NCI-H2107 (cell line): ENCODE measurements around the gene SUN2.

Experiments used
- DNase-seq: peaks from one replicate; lab custom pipeline; 2025; lab: John Stamatoyannopoulos, UW

Gene SUN2

GRCh38 chr22:38777087-38777671 is 21.4 kb upstream of the SUN2 start:
- no peak for DNase-seq

GRCh38 chr22:38776086-38776485 is 20.3 kb upstream of the SUN2 start:
- no peak for DNase-seq

- no peak for DNase-seq
Measured at GRCh38 chr22:38775656-38776055, 19.9 kb upstream of the SUN2 start.

- no peak for DNase-seq
Measured at GRCh38 chr22:38774496-38775166, 18.8 kb upstream of the SUN2 start.

- no peak for DNase-seq
Measured at GRCh38 chr22:38773363-38773946, 17.7 kb upstream of the SUN2 start.

GRCh38 chr22:38772623-38772873 is 16.8 kb upstream of the SUN2 start:
- DNase-seq: no peak

GRCh38 chr22:38770257-38770949 is 14.6 kb upstream of the SUN2 start:
- no peak for DNase-seq

GRCh38 chr22:38768036-38768435 is 12.2 kb upstream of the SUN2 start:
- no peak for DNase-seq

GRCh38 chr22:38767313-38767712 is 11.5 kb upstream of the SUN2 start:
- DNase-seq: no peak

GRCh38 chr22:38766076-38766777 is 10.4 kb upstream of the SUN2 start:
- DNase-seq: no peak

- no peak for DNase-seq
Measured at GRCh38 chr22:38762551-38762983, 6.8 kb upstream of the SUN2 start.

- DNase-seq: no peak
Measured at GRCh38 chr22:38761202-38762162, 5.7 kb upstream of the SUN2 start.

GRCh38 chr22:38760477-38761201 is 4.8 kb upstream of the SUN2 start:
- peak; percentile 49 for DNase-seq

GRCh38 chr22:38759005-38759404 is 3.2 kb upstream of the SUN2 start:
- DNase-seq: no peak

GRCh38 chr22:38758276-38758945 is 2.6 kb upstream of the SUN2 start:
- peak; percentile 20 for DNase-seq

GRCh38 chr22:38757464-38757757 is 1.6 kb upstream of the SUN2 start:
- no peak for DNase-seq

- no peak for DNase-seq
Measured at GRCh38 chr22:38756711-38757463, 1.1 kb upstream of the SUN2 start.

- DNase-seq: no peak
Measured at GRCh38 chr22:38755155-38755910, 465 bp downstream of the SUN2 start.

GRCh38 chr22:38754751-38755154 is 1.0 kb downstream of the SUN2 start:
- DNase-seq: no peak
